Esophagus squamous epithelium (tissue), 4 donors: Measurements from ENCODE around the gene TTC19.

Experiments used
- POLR2A ChIP-seq, 4 donors: fragments of 450-650 bp; IDR thresholded peaks; one replicate each; pipeline ENCODE4 v1.6.1; 2017; ENCODE audit warnings: antibody characterized with exemption in 4 of 4, mild to moderate bottlenecking in 4 of 4, moderate library complexity in 3 of 4
- TF ChIP-seq, protein P1 (sequence below), 6 experiments: fragments of 450-650 bp in 4 of 6; fragments of 200-600 bp in 2 of 6; sonication (generic) in 2 of 6; IDR thresholded peaks; one replicate each; pipeline ENCODE4 v1.5.1; 2016 to 2019; ENCODE audit warnings: antibody characterized with exemption in 6 of 6, mild to moderate bottlenecking in 4 of 6, moderate library complexity in 4 of 6

DNA sequence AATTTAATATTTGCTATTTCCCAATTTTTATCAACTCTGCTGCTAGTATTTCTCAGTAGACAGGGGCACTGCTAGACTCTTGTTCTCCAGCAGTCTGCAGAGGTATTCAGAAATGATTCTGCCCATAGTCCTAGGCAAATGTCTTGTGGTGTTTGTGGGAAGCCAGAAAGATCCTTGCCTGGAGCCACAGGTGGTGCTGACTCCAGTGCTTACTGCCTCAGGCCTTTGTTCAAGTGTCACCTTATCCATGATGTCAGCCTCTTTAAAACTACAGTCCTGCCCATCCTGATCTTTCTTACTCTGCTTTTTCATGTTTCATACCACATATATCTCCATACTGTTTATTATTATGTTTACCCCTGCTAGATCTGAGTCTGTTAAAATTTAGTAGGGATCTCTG lies 26.6 kb upstream of the TTC19 start:
- no peak for TF ChIP-seq POLR2A (IDR thresholded peaks at IDR 0.05)
- TF ChIP-seq, protein P1, sequence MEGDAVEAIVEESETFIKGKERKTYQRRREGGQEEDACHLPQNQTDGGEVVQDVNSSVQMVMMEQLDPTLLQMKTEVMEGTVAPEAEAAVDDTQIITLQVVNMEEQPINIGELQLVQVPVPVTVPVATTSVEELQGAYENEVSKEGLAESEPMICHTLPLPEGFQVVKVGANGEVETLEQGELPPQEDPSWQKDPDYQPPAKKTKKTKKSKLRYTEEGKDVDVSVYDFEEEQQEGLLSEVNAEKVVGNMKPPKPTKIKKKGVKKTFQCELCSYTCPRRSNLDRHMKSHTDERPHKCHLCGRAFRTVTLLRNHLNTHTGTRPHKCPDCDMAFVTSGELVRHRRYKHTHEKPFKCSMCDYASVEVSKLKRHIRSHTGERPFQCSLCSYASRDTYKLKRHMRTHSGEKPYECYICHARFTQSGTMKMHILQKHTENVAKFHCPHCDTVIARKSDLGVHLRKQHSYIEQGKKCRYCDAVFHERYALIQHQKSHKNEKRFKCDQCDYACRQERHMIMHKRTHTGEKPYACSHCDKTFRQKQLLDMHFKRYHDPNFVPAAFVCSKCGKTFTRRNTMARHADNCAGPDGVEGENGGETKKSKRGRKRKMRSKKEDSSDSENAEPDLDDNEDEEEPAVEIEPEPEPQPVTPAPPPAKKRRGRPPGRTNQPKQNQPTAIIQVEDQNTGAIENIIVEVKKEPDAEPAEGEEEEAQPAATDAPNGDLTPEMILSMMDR (IDR thresholded peaks at IDR 0.05), result no peak
